GM21367 (cell line): ENCODE data around the gene NFIB.

Experiments
- ATAC-seq: cut with Tn5 transposase; IDR thresholded peaks from one replicate; pipeline ENCODE4 v1.9.1; 2021; ENCODE audit not compliant: unreplicated experiment

NFIB gene

GRCh38 chr9:14158916-14159315, 155.0 kb downstream of the NFIB start:
- ATAC-seq: no peak

- no peak for ATAC-seq
These were observed 155.7 kb downstream of the NFIB start for GRCh38 chr9:14158136-14158813.

GRCh38 chr9:14157191-14157590, 156.8 kb downstream of the NFIB start:
- no peak for ATAC-seq

- peak; percentile 99 for ATAC-seq
These were observed 157.9 kb downstream of the NFIB start for GRCh38 chr9:14156046-14156445.

- no peak for ATAC-seq
These were observed 158.7 kb downstream of the NFIB start for GRCh38 chr9:14155237-14155636.

- ATAC-seq: no peak
These were observed 160.6 kb downstream of the NFIB start for GRCh38 chr9:14153310-14153720.

GRCh38 chr9:14151451-14151850, 162.5 kb downstream of the NFIB start:
- ATAC-seq: no peak

- no peak for ATAC-seq
These were observed 165.3 kb downstream of the NFIB start for GRCh38 chr9:14148501-14149103.

- no peak for ATAC-seq
These were observed 166.2 kb downstream of the NFIB start for GRCh38 chr9:14147738-14148137.

- ATAC-seq: no peak
These were observed 167.6 kb downstream of the NFIB start for GRCh38 chr9:14146201-14146874.

GRCh38 chr9:14144215-14144614, 169.7 kb downstream of the NFIB start:
- ATAC-seq: no peak

- no peak for ATAC-seq
These were observed 172.2 kb downstream of the NFIB start for GRCh38 chr9:14141699-14142098.

- no peak for ATAC-seq
These were observed 173.7 kb downstream of the NFIB start for GRCh38 chr9:14140096-14140697.

GRCh38 chr9:14139287-14139686, 174.7 kb downstream of the NFIB start:
- no peak for ATAC-seq

GRCh38 chr9:14136646-14137370, 177.1 kb downstream of the NFIB start:
- no peak for ATAC-seq

- no peak for ATAC-seq
These were observed 177.8 kb downstream of the NFIB start for GRCh38 chr9:14136047-14136635.

- ATAC-seq: no peak
These were observed 178.5 kb downstream of the NFIB start for GRCh38 chr9:14135421-14135820.

GRCh38 chr9:14133394-14133793, 180.5 kb downstream of the NFIB start:
- no peak for ATAC-seq

GRCh38 chr9:14132775-14133174, 181.2 kb downstream of the NFIB start:
- ATAC-seq: no peak

GRCh38 chr9:14131356-14132088, 182.4 kb downstream of the NFIB start:
- no peak for ATAC-seq
